ENCODE results near the gene GMFB. TPM values are rescaled to one million over a fixed set of nuclear protein-coding genes. Genes with fewer than 3 reads are reported as not detected.

GMFB gene
- 136 TPM for total RNA-seq

DNA sequence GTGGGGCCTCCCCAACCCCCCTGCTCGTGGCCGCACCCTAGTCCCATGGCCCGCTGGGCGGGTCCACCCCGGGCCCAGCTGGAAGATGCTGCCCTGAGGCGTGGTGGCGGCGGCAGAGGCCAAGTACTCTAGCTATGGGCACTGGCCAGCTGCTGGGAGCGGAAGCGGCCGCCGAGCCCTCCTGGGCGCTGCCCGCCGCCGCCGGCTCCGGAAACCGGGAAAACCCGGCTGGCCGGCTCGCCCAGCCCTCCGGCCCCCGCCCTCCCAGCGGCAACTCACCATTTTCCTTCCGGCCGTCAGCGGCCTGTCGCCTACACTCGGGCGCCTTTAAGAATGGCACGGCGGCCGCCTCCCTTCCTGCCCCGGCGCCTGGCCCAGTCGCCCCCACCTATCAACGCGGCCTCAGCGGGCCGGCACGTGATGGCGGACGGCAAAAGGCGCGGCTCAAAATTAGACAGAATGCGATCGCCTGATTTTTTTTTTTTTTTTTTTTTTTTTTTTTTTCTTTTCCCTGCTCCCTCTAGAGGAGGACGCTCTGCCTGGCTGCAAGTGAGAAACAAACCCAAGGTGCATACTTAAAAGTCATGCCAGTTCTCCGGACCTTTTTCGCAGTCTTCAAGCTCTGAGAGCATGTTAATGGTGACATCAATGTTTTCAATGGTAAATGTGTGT, at the start of gene GMFB:
TSS of gene GMFB (minus strand) at position 335 of the 672 bp plus-strand sequence. CDS start at position 282, 53 bp downstream.
- ATAC-seq (peak; percentile 98), DNase-seq (ENCODE audit: low spot score) (peak; percentile 94)
- intact Hi-C loops (cut with DNase I), result no loop called here

GRCh38 chr14:54538055-54538454, 49.3 kb upstream of the GMFB start:
- ATAC-seq (no peak), DNase-seq (ENCODE audit: low spot score) (no peak)
- intact Hi-C loops (cut with DNase I), result no loop called here

DNA sequence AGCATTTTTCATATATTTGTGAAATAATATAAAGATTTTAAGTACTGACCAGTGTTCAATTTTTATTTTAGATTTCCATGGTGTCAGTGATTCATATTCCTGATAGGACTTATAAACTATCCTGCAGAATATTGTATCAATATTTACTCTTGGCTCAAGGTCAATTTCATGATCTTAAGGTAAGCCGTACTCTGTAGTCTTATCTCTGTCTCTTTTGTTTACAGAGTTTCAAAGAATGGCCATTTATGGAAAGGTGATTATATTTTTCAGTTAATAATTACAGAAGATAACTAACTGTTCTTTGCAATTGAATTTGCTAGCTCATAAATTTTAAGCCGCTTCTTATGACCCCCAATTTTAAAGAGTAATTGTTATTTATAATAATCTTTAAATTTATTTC, 48.9 kb upstream of the GMFB start:
- no peak for ATAC-seq
- intact Hi-C loops (cut with DNase I), result no loop called here

DNA sequence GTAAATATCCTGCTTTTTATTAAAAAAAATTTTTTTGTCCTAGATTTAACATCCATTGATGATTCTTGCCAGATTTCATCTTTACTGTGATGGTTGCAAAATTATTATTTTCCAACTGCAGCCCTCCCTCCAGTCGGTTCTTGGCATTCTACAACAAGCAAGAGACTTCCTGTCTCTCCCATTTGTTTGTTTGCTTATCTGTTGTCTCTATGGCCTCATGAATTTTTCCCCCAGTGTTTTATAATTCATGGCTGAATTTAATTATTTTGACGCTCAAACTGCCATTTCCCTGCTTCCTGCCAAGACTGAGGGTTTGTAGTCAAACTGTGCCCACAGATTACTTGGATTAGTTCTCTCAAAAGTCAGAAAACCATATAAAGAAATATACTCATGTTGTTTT, 46.9 kb upstream of the GMFB start:
- intact Hi-C loops (cut with DNase I), result no loop called here
- ATAC-seq (no peak), DNase-seq (ENCODE audit: low spot score) (no peak)

More for the DNA sequence above, 48.9 kb upstream of the GMFB start:
- DNase-seq (ENCODE audit: low spot score), result no peak

- DNase-seq (ENCODE audit: low spot score) (no peak), ATAC-seq (no peak)
- intact Hi-C loops (cut with DNase I), result no loop called here
Measured at GRCh38 chr14:54535126-54535525, 46.3 kb upstream of the GMFB start.

DNA sequence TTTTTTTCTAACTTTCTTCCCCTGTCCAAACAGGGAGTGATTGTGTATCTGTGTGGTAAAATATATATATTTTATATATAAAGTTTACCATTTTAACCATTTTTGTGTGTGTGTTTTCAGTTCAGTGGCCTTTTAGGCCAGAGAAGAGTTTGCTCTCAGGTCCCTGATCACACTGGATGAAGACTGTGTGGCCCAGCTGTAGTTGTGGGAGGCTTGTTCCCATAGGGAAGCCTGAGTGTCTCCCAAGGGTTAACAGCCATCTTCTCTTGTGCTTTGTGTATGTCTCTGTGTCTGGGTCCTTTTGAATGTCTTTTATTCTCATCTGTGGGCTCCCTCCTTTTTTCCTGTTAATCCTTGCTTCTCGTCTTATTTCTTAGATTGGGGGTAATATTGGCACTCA, 44.3 kb upstream of the GMFB start:
- intact Hi-C loops (cut with DNase I), result no loop called here
- no peak for DNase-seq (ENCODE audit: low spot score)
- no peak for ATAC-seq

DNA sequence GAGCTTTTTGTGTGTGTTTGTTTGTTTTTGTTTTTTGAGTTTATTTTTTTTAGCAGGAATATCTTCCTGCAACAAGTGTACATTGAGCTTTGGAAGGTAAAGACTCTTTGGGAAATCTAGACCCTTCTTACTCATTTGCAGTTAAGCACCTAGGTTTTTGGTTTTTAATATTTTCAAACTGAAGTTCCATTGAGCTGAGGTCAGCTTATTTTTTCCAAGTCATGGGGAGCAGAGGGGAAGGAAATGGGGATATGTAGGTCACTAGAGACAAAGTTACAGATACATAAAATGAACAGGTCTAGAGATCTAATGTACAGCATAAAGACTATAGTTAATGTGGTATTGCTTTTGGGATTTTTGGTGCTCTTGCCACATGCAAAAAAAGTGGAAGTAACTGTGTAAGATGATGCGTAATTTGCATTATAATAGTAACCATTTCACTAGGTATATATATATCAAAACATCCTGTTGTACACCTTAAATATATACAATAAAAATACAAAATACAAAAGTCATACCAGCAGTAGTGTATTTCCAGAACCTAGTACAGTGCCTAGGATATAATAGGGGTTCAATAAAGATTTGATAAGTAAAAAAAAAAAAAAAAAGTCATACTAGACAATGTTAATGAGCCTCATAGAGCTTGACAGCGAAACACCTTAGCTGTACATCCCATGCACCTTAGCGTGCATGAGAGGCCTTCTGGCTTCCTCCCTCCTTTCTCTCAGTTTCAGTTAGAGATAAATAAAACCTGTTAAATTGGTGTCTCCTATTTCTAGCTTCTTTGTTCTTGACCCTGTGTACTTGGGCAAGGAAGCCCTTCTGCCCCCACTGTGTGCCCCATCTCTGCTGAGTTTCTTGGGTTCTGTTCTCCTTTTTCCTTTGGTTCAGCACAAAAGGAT, 43.6 kb upstream of the GMFB start:
- intact Hi-C loops (cut with DNase I), result no loop called here
- DNase-seq (ENCODE audit: low spot score), result no peak
- no peak for ATAC-seq

DNA sequence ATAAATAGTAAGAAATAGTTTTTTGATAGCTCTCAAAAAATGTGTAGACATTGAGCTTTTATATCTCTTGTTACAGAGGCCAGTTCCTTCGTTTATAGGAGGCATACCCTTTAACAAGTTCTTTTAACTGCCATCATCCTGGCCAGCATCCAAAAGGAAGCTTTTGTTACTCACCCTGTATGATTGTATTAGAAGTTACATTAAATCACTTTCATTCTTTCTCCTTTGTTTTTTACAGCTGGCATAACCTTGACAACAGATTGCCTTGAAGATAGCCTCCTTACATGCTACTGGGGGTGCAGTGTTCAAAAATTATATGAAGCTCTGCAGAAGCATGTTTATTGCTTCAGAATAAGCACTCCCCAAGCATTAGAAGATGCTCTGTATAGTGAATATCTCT, 41.0 kb upstream of the GMFB start:
- ATAC-seq, result no peak
- DNase-seq (ENCODE audit: low spot score), result no peak
- intact Hi-C loops (cut with DNase I), result no loop called here

- ATAC-seq (no peak), DNase-seq (ENCODE audit: low spot score) (no peak)
- intact Hi-C loops (cut with DNase I), result no loop called here
Measured at GRCh38 chr14:54528973-54529372, 40.2 kb upstream of the GMFB start.

- DNase-seq (ENCODE audit: low spot score) (no peak), ATAC-seq (no peak)
- intact Hi-C loops (cut with DNase I), result no loop called here
Measured at GRCh38 chr14:54524410-54524809, 35.6 kb upstream of the GMFB start.

DNA sequence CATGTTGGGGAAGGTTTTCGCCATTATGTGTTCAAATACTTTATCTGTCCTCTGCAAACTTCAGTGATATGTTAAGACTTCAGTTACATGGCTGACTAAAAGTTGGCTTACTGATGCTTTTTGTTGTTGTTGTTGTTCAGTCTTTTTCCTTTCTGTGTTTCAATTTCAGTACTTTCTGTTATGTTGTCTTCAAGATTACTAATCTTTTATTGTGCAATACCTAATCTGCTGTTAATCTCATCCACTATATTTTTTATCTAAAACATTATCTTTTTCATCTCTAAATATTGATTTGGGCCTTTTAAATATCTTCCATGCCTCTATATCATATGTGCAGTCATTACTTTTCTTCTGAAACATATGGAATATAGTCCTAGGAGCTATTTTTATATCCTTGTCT, 27.9 kb upstream of the GMFB start:
- DNase-seq (ENCODE audit: low spot score) (no peak), ATAC-seq (no peak)
- intact Hi-C loops (cut with DNase I), result no loop called here

DNA sequence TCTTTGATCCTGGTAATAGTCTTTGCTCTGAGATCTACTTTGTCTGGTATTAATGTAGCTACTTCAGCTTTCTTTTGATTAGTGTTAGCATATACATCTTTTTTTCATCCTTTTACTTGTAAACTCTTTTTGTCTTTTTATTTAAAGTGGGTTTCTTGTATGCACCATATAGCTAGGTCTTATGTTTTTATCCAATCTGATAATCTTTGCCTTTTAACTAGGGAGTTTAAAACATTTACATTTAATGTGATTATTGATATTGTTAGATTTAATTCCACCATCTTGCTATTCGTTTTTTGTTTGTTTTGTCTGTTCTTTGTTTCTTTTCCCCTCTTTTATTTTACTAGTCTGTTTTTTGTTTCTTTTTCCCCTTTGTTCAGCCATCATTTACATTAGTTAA, 26.9 kb upstream of the GMFB start:
- DNase-seq (ENCODE audit: low spot score) (no peak), ATAC-seq (no peak)
- intact Hi-C loops (cut with DNase I), result no loop called here

DNA sequence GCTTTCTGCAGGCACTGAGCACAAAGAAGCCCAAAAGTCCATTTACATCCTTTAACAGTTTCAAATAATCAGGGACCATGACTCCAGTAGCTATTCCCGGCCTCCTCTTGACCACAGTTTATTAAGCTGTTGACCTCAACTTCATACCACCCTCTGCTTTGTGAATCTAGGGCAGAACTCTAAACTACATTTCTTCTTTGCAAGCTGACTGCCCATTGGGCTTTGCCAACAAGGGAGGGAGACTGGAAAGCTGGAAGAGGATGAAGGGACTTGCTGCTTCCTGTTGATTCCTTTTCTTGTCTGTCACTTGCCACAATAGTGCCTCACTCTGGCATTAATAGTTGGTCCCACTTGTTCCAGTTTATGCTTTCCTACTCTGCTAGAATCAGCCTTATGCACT, 23.6 kb upstream of the GMFB start:
- DNase-seq (ENCODE audit: low spot score), result no peak
- intact Hi-C loops (cut with DNase I), result no loop called here
- ATAC-seq, result no peak

DNA sequence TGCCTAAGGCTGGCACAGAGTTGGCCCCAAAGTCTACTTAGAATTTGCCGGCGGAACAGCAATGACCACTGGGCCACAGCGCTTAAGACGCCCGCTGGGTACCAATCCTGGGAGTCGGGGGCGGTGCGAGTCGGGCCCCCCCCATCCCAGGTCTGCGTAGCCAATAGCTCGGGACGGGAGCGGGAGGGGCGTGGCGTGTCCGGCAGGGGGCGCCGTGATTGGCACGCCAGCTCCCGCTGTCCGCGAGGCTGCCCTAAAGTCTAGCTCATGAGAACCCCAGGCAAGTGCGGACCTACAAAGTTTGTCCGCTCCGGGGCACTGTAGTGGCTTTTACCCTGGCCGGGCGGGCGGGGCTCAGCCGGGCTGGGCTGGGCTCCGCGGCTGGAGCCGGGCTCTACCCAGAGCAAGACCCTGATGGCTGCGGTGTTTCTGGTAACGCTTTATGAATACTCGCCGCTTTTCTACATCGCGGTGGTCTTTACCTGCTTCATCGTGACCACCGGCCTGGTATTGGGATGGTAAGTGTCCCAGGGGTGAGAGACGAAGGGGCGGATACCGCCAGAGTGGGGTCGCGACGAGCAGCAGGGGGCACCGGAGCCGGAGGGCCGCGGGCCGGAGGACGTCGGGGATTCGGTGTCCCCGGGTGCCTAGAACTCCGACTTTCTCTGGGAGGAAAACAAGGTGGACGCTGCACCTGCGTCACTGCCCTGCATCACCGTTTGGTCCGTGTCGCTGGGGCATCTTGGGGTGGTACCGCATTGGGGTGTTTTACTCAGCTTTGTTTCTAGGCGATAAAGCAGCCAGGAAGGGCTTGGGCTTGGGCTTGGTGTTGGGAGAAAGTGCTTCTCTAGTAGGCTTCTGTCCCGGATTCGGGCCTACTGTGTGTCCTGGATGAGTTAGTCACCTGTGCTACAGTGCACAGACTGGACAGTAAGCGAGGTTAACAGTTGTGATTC, 21.0 kb upstream of the GMFB start, which contains the start of gene CGRRF1:
TSS of gene CGRRF1 (plus strand) at position 361 of the 956 bp plus-strand sequence. CDS start at position 415, 54 bp downstream.
- intact Hi-C loops (cut with DNase I), result no loop called here
- DNase-seq (ENCODE audit: low spot score) (peak; percentile 99), ATAC-seq (peak; percentile 100)

DNA sequence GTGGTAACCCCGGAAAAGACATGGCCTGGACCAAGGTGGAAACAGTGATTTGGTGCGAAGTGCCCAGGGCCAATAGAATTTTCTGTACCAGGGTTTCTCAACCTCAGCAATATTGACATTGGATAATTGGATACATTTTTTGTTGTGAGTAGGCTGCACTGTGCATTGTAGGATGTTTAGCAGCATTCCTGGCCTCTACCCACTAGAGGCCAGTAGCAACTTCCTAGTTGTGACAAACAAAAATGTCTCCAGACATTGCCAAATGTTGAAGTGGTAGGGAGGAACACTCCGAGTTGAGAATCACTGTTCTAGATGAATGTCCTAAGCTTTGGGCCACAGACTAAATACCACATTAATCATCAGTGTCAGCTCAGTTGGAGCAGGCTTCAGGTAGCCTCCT, 14.7 kb upstream of the GMFB start:
- no peak for ATAC-seq
- DNase-seq (ENCODE audit: low spot score), result no peak
- intact Hi-C loops (cut with DNase I), result no loop called here

DNA sequence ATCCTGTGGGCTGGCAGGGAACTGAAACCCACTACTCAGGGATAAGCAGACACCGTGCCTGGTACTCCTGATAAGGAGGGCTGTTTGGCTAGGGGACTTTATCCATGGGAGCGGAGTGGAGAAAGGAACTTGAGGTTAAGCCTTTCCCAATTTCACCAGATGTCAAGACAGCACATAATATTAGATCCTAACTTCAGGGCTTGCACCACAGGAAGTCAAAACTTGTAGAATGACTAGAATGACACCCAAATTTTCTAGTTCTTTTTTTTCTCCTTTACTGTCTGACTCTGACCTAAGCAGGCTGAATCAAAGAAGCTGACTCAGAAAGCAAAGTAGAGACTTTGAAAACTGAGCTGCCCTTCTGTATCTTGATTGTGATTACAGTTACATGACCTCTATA, 13.8 kb upstream of the GMFB start:
- DNase-seq (ENCODE audit: low spot score) (no peak), ATAC-seq (peak; percentile 37)
- intact Hi-C loops (cut with DNase I), result no loop called here

GRCh38 chr14:54501480-54501879, 12.7 kb upstream of the GMFB start:
- intact Hi-C loops (cut with DNase I), result no loop called here
- ATAC-seq, result no peak

DNA sequence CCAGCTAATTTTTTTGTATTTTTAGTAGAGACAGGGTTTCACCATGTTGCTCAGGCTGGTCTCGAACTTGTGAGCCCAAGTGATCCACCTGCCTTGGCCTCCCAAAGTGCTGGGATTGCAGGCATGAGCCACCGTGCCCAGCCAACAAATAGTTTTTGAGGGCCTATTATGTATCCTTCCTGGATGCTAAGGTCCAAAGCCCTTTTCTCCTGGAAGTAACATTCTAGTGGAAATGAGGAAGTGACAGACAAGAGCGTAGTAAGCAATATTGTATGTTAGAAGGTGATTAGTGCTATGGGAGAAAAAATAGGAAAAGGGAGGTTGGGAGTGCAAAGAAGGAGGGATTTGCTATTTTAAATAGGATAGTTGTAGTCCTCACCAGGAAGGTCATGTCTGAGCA, 12.0 kb upstream of the GMFB start:
- intact Hi-C loops (cut with DNase I), result no loop called here
- ATAC-seq (no peak), DNase-seq (ENCODE audit: low spot score) (no peak)

More at GRCh38 chr14:54501480-54501879, 12.7 kb upstream of the GMFB start:
- no peak for DNase-seq (ENCODE audit: low spot score)

DNA sequence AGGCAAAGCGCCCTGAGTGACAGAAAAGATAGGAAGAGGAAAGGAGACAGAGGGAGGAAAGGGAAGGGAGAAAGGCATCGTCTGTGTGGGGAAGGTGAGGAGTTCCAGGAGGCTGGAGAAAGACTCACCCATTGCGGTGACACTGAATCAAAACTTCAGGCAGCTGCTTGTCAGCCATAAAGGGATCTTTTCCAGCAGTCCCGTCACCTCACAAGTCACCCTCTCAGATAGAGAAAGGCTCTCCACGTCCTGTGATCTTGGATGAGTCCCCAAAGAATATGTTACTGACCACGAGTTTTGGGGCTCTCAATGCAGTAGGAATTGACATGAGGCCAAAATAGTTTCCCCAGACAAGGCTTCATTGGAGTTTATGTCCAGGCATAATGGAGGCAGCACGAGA, 9.8 kb upstream of the GMFB start:
- ATAC-seq (no peak), DNase-seq (ENCODE audit: low spot score) (no peak)
- intact Hi-C loops (cut with DNase I), result no loop called here
